Kidney tubule cell (primary cell): ENCODE measurements around the gene SFSWAP.
A peak's percentile ranks its signal among the peaks of the same experiment; 100 is the strongest.
"Not testable (repeated sequence)": the region's sequence is repeated elsewhere in the genome, so short reads cannot be mapped to it uniquely, and the experiment has no call there.

Experiments used
- DNase-seq: peaks from one replicate; pipeline ENCODE4 v3.0.0-alpha.2; 2018; ENCODE audit warnings: low spot score

Gene SFSWAP

DNA sequence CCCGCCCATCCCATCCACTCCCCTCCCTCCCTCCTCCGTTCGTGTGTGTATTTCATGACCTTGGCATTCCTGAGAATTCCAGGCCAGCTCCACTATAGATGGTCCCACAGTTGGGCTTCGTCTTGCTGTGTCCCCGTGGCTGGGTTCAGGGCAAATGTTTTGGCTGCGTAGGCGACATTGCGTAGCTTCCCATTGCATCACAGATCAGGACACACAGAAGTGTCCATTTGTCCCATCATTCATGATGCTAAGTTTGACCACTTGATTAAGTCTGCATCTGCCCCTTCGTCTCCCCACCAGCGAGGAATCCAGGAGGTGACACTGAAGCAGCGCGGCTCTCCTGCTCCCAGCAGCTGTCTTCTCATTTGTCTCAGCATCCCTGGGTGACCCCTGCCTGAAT lies 78.7 kb downstream of the SFSWAP start:
- no peak for DNase-seq

DNA sequence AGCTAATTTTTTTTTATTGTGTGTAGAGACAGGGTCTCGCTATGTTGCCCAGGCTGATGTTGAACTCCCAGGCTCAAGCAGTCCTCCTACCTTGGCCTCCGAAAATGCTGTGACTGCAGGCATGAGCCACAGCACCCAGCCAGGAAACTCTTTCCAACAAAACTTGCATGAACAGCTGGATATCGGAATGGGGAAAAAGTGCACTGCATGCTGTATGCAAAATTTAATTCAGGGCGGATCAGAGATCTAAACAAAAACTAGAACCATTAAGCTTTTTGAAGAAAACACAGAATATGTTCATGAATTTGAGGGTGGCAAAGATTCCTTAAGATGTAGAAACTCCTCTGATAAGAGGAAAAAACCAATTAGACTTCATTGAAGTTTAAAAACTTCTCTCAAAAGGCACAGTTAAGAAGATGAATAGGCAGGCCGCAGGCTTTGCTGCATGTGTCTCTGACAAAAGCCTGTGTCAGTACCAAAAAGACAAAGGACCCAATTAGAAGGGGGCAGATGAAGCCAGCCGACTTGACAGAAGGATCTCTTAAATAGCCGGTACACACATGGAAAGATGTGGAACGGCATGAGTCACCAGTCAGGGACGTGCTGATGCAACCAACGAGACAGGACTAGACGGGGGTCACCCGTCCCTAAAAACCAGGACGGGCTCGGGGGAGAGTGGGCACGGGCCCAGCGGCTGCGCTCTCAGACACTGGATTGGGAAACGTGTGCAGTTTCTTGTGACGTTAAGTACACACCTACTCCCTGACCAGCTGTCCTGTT lies 82.5 kb downstream of the SFSWAP start:
- no peak for DNase-seq

DNA sequence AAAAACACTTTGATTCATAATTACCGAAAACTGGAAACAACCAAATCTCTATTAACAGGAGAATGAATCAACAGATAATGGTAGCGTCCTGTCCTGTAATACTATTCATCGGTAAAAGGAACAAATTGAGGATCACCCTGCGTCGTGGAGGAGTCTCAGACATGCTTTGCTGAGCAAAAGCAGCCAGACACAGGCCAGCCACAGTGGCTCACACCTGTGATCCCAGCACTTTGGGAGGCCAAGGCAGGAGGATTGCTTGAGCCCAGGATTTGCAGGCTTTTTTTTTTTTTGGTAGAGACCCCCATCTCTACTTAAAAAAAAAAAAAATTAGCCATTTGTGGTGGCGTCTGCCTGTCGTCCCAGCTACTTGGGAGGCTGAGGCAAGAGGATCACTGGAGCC lies 83.2 kb downstream of the SFSWAP start:
- no peak for DNase-seq

DNA sequence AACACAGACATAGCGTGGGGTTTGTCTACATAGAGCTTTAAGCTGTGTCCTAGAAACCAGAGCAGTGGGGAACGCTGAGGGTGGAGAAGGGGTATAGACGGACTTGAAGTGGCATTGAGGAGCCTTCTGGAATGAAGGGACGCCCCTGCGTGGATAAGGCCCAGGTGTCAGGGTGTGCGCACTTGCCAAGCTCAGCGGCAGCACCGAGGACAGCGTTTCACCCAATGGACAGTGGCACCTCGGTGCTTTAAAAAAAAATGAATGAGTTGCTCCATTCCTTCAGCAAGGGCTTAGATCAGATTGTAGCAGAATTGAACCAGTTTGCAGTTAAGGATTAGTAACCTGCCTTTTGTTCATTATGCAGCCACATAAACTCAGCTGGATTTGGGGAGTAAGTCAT lies 83.7 kb downstream of the SFSWAP start:
- DNase-seq = no peak

DNA sequence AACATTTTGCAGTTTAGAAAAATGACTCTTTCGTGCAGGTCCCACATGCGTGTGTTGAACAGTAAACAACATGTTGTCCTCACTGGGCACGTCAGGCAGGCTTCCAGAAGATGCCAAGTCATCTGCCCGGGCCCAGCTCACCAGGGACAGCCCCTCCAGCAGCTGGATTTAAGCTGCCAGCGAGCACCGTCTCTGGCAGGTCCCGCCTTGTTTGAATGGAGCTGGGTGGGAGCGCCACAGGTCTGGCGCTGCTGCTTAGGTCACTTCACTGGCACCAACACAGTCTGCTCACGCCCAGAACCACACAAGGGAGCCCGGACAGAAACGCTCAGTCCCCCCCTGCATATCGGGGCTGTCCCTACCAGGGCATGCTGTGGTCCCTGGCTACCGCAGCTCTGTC lies 84.2 kb downstream of the SFSWAP start:
- DNase-seq = no peak

DNA sequence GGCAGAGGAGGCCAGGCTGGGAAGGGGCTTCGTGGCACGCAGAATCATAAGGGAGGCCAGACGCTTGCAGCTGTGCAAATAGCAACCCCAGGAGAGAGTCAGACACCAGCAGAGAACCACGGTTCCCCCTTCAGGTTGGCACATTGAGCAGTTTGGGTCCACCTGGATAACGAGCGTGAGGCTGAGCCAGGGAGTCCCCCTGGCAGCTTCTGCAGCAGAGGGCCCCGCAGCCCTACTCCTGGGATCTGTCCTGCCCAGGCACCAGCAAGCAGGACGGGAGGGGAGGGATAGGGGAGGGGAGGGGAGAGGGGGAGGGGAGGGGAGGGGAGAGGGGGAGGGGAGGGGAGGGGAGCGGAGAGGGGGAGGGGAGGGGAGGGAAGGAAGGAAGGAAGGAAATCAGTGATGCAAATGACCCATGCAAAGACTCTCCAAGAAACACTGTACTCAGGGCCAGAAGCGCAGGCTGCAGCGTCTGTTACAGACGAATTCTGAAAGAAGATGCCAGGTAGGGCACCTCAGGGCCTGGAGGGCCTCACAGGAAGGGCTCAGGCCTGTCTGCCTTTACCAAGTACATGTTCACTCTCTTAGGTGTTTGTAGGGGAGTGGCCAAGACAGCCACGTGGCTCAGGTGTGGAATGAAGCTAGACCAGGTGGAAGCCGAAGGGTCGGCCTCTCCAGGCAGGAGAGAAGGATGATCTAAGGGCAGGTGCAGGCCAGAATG lies 85.0 kb downstream of the SFSWAP start:
- peak; percentile 9 for DNase-seq

DNA sequence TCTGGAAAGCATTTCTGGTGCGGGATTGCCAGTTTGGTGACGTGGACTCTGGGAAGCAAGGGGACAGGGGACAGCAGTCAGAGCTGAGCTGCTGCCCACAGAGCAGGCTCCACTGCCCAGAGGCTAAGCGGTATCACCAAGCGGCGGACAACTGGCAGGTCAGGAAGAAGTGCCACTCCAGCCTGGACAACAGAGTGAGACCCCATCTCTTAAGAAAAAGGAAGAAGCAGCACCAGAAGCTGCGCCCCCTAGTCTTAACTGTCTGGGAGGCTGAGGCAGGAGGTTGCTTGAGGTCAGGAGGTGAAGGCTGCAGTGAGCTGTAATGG lies 85.5 kb downstream of the SFSWAP start:
- no peak for DNase-seq

DNA sequence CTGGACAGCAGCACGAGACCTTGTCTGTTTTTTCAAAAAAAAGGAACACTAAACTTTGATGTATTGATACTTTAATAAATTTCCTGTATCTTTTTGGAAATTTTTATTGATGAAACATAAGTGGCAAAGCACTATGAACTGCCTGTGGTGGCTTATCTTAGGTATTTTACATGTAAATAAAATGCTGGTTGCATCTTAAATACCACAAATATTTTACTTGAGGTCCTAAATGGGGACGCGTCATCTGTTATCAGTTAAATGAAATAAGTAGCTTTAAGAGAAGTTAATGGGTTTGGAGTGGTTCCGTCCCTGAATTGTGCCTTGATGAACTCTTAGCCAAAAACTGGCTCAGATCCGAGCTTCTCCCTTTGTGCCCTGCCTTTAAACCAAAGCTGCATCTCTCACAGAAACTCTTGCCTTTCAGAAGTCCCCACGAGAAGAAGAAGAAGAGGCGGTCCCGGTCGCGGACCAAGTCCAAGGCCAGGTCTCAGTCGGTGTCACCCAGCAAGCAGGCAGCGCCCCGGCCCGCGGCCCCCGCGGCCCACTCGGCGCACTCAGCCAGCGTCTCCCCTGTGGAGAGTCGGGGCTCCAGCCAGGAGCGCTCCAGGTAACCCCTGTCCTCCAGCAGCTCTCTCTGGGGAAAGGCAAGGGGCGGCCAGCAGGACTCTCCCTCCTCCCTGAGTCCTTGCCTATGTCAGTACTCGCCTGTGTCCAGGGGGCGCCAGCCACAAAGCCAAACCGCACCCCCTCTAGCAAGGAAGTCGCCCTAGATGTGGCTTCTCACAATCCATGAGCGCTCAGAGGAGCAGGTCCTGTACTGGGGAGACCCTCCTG lies 86.1 kb downstream of the SFSWAP start:
- DNase-seq = no peak

DNA sequence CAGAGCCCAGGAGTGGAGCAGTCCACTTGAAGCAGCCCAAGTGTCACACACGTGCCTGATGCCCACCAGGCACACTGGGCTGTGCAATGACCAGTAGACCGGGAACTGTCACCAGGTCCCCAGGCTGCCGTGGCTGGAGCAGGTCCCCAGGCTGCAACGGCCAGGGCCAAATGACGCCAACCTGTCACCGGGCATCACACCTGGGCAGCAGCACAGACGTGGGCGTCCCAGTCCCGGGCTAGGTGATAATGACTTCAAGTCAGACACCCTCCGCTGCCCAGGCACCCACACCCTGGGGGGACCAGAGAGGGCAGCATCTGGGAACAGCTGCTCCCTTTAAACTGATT lies 86.7 kb downstream of the SFSWAP start:
- DNase-seq = no peak

DNA sequence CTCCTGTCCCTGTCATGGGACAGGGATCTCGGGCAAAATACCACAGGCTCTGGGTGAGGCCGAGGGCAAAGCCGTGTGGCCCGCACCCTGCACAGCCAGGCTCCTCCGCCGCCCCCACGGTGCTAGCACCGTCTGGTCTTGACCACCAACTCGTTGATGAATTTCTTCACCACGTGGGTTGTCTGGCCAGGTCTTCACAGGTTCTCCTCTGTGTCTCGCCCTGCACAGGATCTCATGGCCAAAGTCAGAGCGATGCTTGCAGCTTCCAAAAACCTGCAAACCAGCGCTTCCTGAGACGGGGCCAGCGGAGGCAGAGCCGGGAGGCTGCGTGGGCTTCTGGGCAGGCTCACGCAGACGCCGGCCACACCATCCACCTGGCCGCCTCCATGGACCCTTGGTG lies 88.3 kb downstream of the SFSWAP start:
- DNase-seq = no peak

DNA sequence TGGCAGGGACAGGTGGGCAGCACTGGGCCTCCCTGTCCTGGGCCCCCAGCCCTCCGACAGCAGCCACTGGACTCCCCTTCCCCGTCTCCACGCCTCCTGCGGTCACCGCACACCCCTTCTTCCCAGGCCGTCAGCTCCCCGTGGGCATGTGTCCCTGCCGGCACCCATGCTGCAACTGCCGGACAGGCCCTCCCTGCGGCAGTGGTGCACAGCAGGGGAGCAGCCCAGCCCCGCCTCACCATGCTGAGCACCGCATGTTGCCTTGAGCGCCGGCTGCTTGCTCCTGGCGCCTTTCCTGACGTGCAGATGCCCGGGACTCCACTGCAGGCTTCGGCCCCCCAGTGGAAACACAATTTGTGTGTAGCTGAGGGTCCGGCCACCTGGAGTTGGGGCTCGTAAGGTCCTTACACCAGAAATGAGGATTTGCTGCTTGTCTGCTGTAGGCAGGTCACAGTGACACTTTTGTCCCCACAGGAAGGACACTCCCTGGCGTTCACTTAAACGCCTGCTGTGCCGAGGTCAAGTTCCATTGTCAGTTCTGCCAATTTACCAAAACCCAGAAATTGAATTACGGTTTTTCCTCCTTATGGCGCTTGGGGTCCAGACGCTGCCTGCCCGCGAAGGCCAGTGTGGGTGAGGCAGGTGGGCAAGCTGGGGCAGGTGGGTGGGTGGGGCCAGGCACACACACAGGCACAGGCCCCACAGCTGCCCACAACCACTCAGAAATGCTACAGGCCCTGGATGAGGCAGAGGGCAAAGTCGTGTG lies 89.1 kb downstream of the SFSWAP start:
- no peak for DNase-seq

DNA sequence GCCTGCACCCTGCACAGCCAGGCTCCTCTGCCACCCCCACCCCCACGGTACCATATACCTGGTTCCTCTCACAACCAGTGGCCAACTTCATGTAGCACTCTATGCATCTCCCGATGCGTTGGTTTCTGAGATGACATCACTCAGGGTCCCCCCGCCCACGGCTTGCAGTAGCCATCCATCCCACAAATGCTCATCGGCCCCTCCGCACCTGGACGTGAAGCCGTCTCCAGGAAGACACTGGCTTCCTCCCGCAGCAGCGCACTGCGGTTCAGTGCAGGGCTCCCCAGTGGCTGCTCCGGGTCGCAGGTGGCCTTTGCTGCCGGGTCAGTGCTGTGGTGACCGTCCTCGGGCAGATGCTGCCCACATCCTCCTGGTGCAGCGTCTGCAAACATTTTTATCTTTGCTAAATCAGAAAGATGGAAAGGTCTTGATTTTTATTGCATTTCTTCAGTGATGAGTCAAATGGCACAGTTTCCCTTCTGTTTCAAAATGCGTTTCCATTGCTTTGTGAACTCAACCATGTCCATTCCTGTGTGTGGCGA lies 89.8 kb downstream of the SFSWAP start:
- no peak for DNase-seq

DNA sequence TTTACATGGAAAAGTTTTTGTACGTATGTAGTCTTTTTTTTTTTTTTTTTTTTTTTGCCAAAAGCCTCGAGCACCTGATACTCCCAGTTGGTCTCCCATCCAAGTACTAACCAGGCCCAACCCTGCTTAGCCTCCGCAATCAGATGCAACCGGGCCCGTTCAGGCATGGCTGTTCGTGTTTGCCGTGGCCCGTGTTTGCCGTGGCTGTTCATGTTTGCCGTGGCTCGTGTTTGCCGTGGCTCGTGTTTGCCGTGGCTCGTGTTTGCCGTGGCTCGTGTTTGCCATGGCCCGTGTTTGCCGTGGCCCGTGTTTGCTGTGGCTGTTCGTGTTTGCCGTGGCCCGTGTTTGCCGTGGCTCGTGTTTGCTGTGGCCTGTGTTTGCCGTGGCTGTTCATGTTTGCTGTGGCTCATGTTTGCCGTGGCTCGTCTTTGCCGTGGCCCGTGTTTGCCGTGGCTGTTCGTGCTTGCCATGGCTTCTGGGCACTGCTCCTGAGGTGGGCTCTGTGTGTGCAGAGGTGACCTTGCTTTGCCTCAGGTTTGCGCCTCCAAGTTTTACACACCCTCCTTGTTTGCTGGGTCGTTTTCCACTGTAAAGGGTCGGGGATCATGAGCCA lies 90.5 kb downstream of the SFSWAP start:
- no peak for DNase-seq

DNA sequence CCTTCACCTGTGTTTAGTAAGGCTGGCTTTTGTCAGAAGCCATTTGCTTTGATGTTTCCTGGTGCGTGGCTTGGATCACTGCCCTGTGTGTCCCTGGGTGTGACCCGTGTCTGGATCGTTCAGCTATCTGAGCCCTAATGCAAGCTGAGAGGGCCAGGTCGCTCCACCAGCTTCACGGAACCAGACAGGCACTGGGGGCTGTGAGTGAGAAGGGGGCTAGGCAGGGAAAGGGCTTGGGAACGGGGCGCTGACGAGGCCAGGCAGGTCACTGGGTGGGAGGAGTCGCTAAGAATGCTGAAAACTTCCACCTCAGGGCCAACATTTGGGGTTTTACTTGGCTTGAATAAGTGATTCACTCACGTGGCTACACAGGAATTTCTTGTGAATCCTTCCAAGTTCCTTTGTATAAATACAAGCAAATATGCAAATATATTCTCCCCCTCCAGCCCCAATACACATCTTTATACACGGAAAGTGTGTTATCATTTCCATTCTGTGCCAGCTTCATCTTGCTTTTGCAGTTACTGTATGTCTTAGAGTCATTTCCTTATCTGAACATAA lies 93.2 kb downstream of the SFSWAP start:
- peak; percentile 44 for DNase-seq

DNA sequence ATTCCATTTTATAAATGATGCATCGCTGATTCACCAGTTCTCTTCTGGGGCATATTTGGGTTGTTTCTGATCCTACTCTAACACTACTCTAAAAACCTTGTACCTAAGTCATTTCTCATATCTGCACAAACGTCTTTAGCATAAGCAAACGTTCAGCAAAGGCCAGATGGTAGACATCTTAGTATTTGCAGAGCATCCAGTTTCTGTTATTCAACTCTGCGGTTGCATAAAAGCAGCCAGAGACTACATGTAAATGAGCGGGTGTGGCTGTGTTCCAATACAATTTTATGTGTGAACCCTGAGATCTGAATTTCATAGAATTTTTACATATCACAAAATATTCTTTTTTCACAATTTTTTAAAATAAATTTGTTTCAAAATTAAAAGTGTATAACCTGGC lies 94.5 kb downstream of the SFSWAP start:
- no peak for DNase-seq

DNA sequence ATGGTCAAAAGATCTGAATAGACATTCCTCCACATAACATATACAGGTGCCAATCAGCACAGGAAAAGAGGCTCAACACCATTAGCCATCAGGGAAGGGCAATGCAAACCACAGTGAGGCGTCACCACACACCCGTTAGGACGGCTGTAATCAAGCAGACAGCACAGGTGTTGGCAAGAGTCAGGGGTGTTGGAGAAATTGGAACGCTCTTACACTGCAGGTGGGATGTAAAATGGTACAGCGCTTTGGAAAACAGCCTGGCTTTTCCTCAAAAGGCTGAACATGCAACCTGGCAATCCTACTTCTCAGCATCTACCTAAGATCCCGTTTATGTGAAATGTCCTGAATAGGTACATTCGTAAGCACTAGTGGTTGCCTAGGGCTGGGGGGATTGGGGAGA lies 95.8 kb downstream of the SFSWAP start:
- no peak for DNase-seq

DNA sequence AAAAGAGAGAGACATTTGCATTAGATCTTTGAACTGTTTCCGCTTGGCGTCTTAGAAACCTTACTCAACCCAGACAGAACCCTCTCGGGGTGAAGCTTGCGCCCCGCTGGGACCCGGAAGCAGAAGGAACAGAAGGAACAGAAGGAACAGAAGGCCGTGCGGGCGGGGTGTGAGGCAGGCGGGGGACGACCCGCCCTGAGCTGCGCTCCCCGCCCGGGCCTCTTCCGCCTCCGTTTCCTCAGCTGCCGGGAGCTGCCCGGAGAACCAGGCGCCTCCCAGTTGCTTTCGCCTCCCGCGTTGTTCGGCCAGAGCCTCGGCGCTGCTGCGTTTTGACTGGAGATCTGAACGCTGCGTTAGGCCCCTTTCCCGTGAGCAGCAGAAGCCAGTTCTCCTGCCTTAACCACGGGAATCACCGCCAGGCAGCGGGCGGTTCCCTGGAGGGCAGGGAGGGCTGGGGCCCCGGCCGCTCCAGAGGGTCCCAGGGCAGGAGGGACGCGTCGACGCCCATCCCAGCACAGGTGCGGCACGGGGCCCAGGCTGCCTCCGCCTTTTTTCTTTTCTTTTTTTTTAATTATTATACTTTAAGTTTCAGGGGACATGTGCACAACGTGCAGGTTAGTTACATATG lies 98.0 kb downstream of the SFSWAP start:
- no peak for DNase-seq

DNA sequence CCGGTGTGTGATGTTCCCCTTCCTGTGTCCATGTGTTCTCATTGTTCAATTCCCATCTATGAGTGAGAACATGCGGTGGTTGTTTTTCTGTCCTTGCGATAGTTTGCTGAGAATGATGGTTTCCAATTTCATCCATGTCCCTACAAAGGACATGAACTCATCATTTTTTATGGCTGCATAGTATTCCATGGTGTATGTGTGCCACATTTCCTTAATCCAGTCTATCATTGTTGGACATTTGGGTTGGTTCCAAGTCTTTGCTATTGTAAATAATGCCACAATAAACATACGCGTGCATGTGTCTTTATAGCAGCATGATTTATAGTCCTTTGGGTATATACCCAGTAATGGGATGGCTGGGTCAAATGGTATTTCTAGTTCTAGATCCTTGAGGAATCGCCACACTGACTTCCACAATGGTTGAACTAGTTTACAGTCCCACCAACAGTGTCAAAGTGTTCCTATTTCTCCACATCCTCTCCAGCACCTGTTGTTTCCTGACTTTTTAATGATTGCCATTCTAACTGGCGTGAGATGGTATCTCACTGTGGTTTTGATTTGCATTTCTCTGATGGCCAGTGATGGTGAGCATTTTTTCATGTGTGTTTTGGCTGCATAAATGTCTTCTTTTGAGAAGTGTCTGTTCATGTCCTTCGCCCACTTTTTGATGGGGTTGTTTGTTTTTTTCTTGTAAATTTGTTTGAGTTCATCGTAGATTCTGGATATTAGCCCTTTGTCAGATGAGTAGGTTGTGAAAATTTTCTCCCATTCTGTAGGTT lies 98.8 kb downstream of the SFSWAP start:
- DNase-seq = not testable (repeated sequence)

DNA sequence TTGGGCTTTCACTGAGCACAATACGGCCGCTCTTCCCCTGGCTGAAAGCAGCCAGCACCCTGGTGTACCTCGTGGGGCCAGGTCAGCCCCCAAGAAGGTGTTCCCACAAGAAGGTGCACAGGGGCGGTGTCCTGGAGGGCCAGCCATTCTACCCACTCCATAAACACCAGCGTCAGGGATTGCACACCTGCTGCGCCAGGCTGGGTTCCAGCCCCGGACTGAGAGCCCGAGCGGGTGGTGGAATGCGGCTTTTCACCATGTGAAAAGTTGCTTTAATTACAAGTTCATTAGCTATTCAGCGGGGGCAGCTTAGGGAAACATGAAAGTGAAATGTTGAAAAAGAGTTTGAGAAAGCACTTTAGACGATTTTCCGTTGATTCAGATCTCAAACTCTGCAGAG lies 99.8 kb downstream of the SFSWAP start:
- DNase-seq = no peak

DNA sequence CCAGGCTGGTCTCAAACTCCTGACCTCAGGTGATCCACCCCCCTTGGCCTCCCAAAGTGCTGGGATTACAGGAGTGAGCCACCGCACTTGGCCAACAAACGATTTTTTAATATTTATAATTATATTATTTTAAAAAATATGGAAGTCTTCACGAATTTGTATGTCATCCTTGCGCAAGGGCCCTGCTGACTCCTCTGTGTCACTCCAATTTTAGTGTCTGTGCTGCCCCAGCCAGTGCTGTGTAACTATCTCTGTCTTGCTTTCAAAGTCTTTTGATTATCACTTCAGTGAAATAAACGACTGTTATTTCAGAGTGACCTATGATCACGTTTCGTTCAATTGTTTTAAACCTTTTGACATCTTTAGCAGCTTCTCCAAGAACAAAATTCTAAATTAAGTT lies 104.2 kb downstream of the SFSWAP start:
- no peak for DNase-seq
